Measurements from ENCODE around the gene SLAMF9.
A peak's percentile ranks its signal among the peaks of the same experiment; 100 is the strongest.

SLAMF9 gene

DNA sequence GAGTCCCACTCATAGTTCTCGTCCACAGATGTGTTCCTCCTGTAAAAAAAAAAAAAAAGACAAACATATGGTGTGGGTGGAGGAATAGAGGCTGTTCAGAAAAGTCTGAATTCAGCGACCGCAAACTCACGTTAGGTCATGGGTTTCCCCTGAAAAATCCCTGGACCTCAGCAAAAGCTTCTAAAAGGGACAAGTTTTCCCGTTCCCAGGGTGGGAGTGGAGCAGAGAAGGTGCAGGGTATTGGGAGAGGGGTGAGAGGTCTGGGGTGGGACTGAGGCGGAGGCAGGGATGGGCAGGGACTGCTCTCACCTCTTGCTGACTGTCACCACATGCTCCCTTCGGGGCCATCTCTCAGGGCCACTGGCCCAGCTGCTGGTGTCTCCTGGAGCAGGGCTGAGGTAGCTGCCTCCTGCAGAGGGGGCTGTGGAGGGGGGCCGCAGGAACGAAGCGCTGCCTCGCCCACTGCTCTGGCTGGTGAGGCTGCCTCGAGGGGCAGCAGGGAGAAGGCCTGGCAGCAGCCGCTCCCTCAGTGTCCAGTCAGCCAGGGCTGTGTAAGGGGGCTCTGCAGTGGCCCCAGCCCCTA, 26.1 kb downstream of the SLAMF9 start:
- no peak for DNase-seq (ENCODE audit: low spot score)
- H3K27ac ChIP-seq (ENCODE audit: poor library complexity, severe bottlenecking): no peak overlapping the region

DNA sequence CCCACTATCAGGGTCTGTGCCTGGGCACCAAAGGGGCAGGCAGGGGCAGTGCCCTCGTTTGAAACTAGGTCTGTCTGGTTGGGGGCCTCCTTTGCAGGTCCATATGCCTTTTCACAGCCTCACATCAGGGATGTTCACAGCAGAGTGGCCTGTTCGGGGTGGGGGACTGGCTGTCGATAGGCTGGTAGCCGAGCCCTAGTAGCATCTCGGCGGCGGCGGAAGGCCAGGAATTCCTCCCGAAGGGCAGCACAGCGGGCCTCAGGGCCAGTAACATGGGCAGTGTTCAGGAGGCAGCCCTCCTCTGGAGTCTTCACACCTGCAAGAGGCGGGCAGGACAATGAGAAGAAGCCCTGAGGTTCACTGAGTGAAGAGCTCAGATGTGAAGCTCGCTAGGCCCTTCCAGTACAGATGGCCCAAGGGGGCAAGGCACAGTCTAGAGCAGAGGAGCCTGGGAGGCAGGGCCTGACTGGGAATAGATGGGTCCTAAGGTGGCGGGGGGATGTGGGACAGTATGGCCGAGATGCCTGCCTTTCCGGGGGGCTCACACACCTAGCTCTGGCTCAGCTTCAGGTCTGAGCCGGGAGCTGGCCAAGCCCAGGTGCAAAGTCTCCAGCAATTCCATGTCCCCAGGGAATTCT, 26.7 kb downstream of the SLAMF9 start:
- Histone ChIP-seq H3K9me3 (ENCODE audit: severe bottlenecking) (no peaks in the 10 kb centered on the region), H3K4me3 (ENCODE audit: severe bottlenecking) (no peak overlapping the region), H3K27ac (ENCODE audit: poor library complexity, severe bottlenecking) (no peak overlapping the region), H3K27me3 (ENCODE audit: insufficient read depth, poor library complexity, severe bottlenecking) (no peaks in the 10 kb centered on the region), H3K36me3 (ENCODE audit: low read depth) (peaks cover 12% of the 10 kb centered on the region; the same call in 1 of the 2 replicates), H3K4me1 (ENCODE audit: insufficient read depth, poor library complexity, severe bottlenecking) (peaks cover 8% of the 10 kb centered on the region)
- DNase-seq (ENCODE audit: low spot score) (no peak), ATAC-seq (ENCODE audit: low read depth) (no peak)
- TF ChIP-seq, protein P1, sequence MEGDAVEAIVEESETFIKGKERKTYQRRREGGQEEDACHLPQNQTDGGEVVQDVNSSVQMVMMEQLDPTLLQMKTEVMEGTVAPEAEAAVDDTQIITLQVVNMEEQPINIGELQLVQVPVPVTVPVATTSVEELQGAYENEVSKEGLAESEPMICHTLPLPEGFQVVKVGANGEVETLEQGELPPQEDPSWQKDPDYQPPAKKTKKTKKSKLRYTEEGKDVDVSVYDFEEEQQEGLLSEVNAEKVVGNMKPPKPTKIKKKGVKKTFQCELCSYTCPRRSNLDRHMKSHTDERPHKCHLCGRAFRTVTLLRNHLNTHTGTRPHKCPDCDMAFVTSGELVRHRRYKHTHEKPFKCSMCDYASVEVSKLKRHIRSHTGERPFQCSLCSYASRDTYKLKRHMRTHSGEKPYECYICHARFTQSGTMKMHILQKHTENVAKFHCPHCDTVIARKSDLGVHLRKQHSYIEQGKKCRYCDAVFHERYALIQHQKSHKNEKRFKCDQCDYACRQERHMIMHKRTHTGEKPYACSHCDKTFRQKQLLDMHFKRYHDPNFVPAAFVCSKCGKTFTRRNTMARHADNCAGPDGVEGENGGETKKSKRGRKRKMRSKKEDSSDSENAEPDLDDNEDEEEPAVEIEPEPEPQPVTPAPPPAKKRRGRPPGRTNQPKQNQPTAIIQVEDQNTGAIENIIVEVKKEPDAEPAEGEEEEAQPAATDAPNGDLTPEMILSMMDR (IDR thresholded peaks at IDR 0.05; ENCODE audit: poor library complexity, severe bottlenecking): no peak

More for the DNA sequence above, 26.1 kb downstream of the SLAMF9 start:
- Histone ChIP-seq H3K27me3 (ENCODE audit: insufficient read depth, poor library complexity, severe bottlenecking) (no peaks in the 10 kb centered on the region), H3K4me1 (ENCODE audit: insufficient read depth, poor library complexity, severe bottlenecking) (peaks cover 5% of the 10 kb centered on the region), H3K36me3 (ENCODE audit: low read depth) (peaks cover 6% of the 10 kb centered on the region; the same call in 1 of the 2 replicates), H3K9me3 (ENCODE audit: severe bottlenecking) (no peaks in the 10 kb centered on the region), H3K4me3 (ENCODE audit: severe bottlenecking) (no peak overlapping the region)
- TF ChIP-seq, protein P1 (IDR thresholded peaks at IDR 0.05; ENCODE audit: poor library complexity, severe bottlenecking): no peak
- no peak for ATAC-seq (ENCODE audit: low read depth)

DNA sequence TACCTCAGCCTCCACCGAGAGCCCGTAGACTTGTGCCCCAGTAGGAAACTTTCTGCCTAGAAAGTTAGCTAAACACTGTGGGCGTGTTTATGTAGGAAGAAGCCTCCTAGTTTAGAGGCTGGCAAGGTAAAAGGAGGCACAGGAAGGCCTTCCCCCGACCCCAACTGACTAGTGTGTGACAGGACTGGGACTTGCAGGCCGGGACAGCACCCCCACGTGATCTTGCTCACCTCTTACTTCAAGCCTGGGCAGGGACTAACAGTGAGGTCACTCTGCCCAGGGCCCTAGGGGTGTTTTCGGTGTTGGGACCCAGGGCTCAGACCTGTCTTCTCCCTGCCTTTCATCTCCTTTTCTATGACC, 28.3 kb downstream of the SLAMF9 start:
- H3K36me3 ChIP-seq (ENCODE audit: low read depth): peaks cover 26% of the 10 kb centered on the region
- peaks cover 15% of the 10 kb centered on the region for H3K4me1 ChIP-seq (ENCODE audit: insufficient read depth, poor library complexity, severe bottlenecking)
- no peaks in the 10 kb centered on the region for H3K9me3 ChIP-seq (ENCODE audit: severe bottlenecking)
- TF ChIP-seq, protein P1 (IDR thresholded peaks at IDR 0.05; ENCODE audit: poor library complexity, severe bottlenecking): no peak
- H3K27ac ChIP-seq (ENCODE audit: poor library complexity, severe bottlenecking): peak overlapping the region; percentile 94
- no peak for DNase-seq (ENCODE audit: low spot score)
- no peaks in the 10 kb centered on the region for H3K27me3 ChIP-seq (ENCODE audit: insufficient read depth, poor library complexity, severe bottlenecking)
- peak overlapping the region; percentile 87 for H3K4me3 ChIP-seq (ENCODE audit: severe bottlenecking)
- peak; percentile 8 for ATAC-seq (ENCODE audit: low read depth)

DNA sequence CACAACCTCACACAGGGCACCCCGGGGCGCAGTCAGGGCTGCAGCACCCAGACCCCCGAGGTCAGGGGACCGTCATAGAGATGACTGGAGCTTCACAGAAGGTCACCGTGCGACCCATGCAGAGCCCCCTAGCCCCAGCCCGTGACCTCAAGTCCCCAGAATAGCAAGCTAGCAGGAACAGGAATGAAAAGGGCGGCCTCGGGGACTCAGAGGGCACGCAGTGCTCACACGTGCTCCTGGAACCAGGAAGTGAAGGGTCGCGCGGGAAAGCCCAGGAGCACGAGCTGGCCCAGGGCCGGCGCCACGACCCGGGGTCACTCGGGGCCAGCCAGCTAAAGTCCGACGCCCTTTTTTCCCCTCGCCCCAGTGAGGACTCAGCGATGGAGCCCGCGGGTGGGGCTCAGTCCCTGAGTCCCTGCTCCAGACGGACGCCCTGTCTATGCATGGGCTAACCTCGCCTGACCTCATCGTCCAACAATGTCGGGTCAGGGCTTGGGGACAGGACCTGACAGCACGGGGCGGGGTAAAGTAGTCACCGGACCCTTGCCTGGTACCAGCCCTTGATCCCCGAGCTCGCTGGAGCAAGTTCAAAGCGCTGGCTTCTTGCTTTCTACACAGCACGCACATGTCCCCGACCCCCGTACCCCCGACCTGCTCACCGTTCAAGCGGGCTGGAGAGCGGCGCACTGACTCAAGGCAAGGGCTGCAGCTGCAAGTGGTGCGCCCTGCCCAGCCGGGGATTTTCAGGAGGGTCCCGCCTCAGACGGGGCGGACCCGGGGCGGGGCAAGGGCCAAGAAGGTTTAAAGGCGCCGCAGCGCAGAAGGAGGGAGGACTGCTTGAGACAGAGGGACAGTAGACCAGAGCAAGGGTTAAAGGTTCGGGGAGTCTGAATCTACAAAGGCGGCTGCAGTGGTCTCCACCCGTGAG, 29.0 kb downstream of the SLAMF9 start, which contains the start of gene TAGLN2:
Gene TAGLN2 (minus strand): TSS at position 717 of the 928 bp plus-strand sequence. CDS start 4,998 bp downstream, outside the sequence.
- peak; percentile 92 for DNase-seq (ENCODE audit: low spot score)
- H3K27me3 ChIP-seq (ENCODE audit: insufficient read depth, poor library complexity, severe bottlenecking): no peaks in the 10 kb centered on the region
- peak within 1 kb of the TSS; percentile 87 for H3K4me3 ChIP-seq (ENCODE audit: severe bottlenecking)
- H3K36me3 ChIP-seq (ENCODE audit: low read depth): peaks cover 33% of the 10 kb centered on the region
- TF ChIP-seq, protein P1 (IDR thresholded peaks at IDR 0.05; ENCODE audit: poor library complexity, severe bottlenecking): no peak
- peak; percentile 76 for ATAC-seq (ENCODE audit: low read depth)
- H3K9me3 ChIP-seq (ENCODE audit: severe bottlenecking): no peaks in the 10 kb centered on the region
- peaks cover 15% of the 10 kb centered on the region for H3K4me1 ChIP-seq (ENCODE audit: insufficient read depth, poor library complexity, severe bottlenecking)
- peak within 1 kb of the TSS; percentile 94 for H3K27ac ChIP-seq (ENCODE audit: poor library complexity, severe bottlenecking)
